SK-N-SH treated with all-trans-retinoic acid at 6 μM for 48 hours (cell line): Measurements from ENCODE around the gene RTBDN.

Experiments
- ATAC-seq: fragments of 200-7000 bp; cut with Tn5 transposase; 3 replicates; pipeline ENCODE4 v1.9.1; 2020; ENCODE audit warnings: mild to moderate bottlenecking, moderate library complexity
- BACH2 ChIP-seq: fragments of 250-450 bp; sonication (Bioruptor Pico); IDR thresholded peaks from 2 replicates; pipeline ENCODE4 v1.9.0; 2021; ENCODE audit warnings: mild to moderate bottlenecking, borderline replicate concordance
- ESRRG ChIP-seq: fragments of 250-450 bp; sonication (Bioruptor Pico); IDR thresholded peaks from 2 replicates; pipeline ENCODE4 v1.6.1; 2021; ENCODE audit warnings: mild to moderate bottlenecking
- GLIS3 ChIP-seq: fragments of 250-450 bp; sonication (Bioruptor Pico); IDR thresholded peaks from 2 replicates; pipeline ENCODE4 v1.5.0; 2020; ENCODE audit warnings: mild to moderate bottlenecking, moderate library complexity
- ISL1 ChIP-seq: fragments of 250-450 bp; sonication (Bioruptor Pico); IDR thresholded peaks from 2 replicates; pipeline ENCODE4 v2.1.2; 2022; ENCODE audit warnings: mild to moderate bottlenecking, moderate library complexity
- OSR1 ChIP-seq: fragments of 250-450 bp; sonication (Bioruptor Pico); IDR thresholded peaks from 2 replicates; pipeline ENCODE4 v1.8.0; 2022; ENCODE audit warnings: moderate library complexity, mild to moderate bottlenecking, inconsistent platforms
- PPARA ChIP-seq: fragments of 250-450 bp; sonication (Bioruptor Pico); IDR thresholded peaks from 2 replicates; pipeline ENCODE4 v1.5.0; 2020; ENCODE audit warnings: mild to moderate bottlenecking, borderline replicate concordance
- RARB ChIP-seq: fragments of 250-450 bp; sonication (Bioruptor Pico); IDR thresholded peaks from 2 replicates; pipeline ENCODE4 v1.8.0; 2021; ENCODE audit warnings: mild to moderate bottlenecking, moderate library complexity
- TCF4 ChIP-seq: fragments of 250-450 bp; sonication (Bioruptor Pico); IDR thresholded peaks from 2 replicates; pipeline ENCODE4 v1.8.0; 2021; ENCODE audit warnings: mild to moderate bottlenecking, moderate library complexity, borderline replicate concordance
- TOX ChIP-seq: fragments of 250-450 bp; sonication (Bioruptor Pico); IDR thresholded peaks from 2 replicates; pipeline ENCODE4 v1.8.0; 2021; ENCODE audit warnings: mild to moderate bottlenecking, moderate library complexity, borderline replicate concordance
- ZC3H10 ChIP-seq: fragments of 250-450 bp; sonication (Bioruptor Pico); IDR thresholded peaks from 2 replicates; pipeline ENCODE4 v1.5.1; 2021; ENCODE audit warnings: mild to moderate bottlenecking, moderate library complexity
- ZFP3 ChIP-seq: fragments of 250-450 bp; sonication (Bioruptor Pico); IDR thresholded peaks from 2 replicates; pipeline ENCODE4 v1.5.0; 2020; ENCODE audit warnings: mild to moderate bottlenecking, moderate library complexity
- ZFP30 ChIP-seq: fragments of 450-650 bp; formaldehyde crosslinking; IDR thresholded peaks from 2 replicates; pipeline ENCODE4 v1.5.0; 2022; ENCODE audit warnings: mild to moderate bottlenecking, moderate library complexity
- ZNF565 ChIP-seq: fragments of 450-650 bp; formaldehyde crosslinking; conservative IDR thresholded peaks from 2 replicates; pipeline ENCODE4 v1.5.0; 2020; ENCODE audit warnings: low read depth, mild to moderate bottlenecking, moderate library complexity
- ZNF70 ChIP-seq: fragments of 450-650 bp; formaldehyde crosslinking; IDR thresholded peaks from 2 replicates; pipeline ENCODE4 v1.5.0; 2020; ENCODE audit warnings: mild to moderate bottlenecking, moderate library complexity
- ZNF8 ChIP-seq: fragments of 450-650 bp; formaldehyde crosslinking; IDR thresholded peaks from 2 replicates; pipeline ENCODE4 v1.5.0; 2020; ENCODE audit warnings: mild to moderate bottlenecking, moderate library complexity
- TF ChIP-seq, protein P1 (sequence below): fragments of 250-450 bp; sonication (Bioruptor Pico); IDR thresholded peaks from 2 replicates; pipeline ENCODE4 v1.8.0; 2020; ENCODE audit warnings: mild to moderate bottlenecking, moderate library complexity, borderline replicate concordance
- TF ChIP-seq, protein P2 (sequence below): fragments of 250-450 bp; sonication (Bioruptor Pico); IDR thresholded peaks from 2 replicates; pipeline ENCODE4 v1.8.0; 2021; ENCODE audit warnings: low read depth, mild to moderate bottlenecking, moderate library complexity, borderline replicate concordance
- TF ChIP-seq, protein P3 (sequence below): fragments of 250-450 bp; sonication (Bioruptor Pico); IDR thresholded peaks from 2 replicates; pipeline ENCODE4 v1.5.0; 2020; ENCODE audit warnings: mild to moderate bottlenecking, moderate library complexity
- TF ChIP-seq, protein P4 (sequence below): fragments of 250-450 bp; sonication (Bioruptor Pico); IDR thresholded peaks from 2 replicates; pipeline ENCODE4 v1.5.1; 2020; ENCODE audit warnings: low read depth, mild to moderate bottlenecking, moderate library complexity
- TF ChIP-seq, protein P5 (sequence below): fragments of 250-450 bp; sonication (Bioruptor Pico); IDR thresholded peaks from 2 replicates; pipeline ENCODE4 v1.5.1; 2021; ENCODE audit warnings: mild to moderate bottlenecking, moderate library complexity

Gene RTBDN

DNA sequence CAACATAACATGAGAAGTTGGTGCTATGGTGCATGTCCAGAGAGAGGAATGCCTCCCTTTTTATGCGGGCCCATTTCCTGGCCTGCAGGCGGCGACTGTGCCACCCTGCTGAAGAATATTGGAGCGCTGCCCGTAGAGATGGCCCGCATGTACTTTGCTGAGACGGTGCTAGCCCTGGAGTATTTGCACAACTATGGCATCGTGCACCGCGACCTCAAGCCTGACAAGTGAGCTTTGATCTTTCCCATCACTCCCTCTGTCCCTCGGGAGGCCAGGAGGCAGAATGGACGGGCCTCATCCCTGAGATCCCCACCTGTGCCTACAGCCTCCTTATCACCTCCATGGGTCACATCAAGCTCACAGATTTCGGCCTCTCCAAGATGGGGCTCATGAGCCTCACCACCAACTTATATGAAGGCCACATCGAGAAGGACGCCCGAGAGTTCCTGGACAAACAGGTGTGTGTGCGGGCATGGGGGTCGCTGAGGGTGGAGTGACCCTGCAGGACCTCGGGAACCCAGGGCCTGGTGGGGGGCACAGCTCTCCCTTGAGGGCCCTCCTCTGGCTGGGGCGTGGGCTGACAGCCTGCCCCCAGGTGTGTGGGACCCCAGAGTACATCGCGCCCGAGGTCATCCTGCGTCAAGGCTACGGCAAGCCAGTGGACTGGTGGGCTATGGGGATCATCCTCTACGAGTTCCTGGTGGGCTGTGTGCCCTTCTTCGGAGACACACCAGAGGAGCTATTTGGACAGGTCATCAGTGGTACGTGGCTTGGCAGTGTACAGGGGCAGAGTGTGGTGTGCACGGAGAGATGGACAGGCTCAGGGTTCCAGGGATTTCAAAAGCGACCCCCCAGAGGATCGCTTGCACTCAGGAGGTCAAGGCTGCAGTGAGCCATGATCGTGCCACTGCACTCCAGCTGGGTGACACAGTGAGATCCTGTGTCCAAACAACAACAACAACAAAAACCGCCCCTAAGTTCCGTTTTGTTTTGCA lies 30.6 kb upstream of the RTBDN start:
- ATAC-seq, result no peak
- TF ChIP-seq ESRRG (CRISPR knock-in tag), result no peak
- TF ChIP-seq, protein P1, sequence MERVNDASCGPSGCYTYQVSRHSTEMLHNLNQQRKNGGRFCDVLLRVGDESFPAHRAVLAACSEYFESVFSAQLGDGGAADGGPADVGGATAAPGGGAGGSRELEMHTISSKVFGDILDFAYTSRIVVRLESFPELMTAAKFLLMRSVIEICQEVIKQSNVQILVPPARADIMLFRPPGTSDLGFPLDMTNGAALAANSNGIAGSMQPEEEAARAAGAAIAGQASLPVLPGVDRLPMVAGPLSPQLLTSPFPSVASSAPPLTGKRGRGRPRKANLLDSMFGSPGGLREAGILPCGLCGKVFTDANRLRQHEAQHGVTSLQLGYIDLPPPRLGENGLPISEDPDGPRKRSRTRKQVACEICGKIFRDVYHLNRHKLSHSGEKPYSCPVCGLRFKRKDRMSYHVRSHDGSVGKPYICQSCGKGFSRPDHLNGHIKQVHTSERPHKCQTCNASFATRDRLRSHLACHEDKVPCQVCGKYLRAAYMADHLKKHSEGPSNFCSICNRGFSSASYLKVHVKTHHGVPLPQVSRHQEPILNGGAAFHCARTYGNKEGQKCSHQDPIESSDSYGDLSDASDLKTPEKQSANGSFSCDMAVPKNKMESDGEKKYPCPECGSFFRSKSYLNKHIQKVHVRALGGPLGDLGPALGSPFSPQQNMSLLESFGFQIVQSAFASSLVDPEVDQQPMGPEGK (CRISPR knock-in tag), result no peak
- TF ChIP-seq RARB (CRISPR knock-in tag), result no peak
- TF ChIP-seq ISL1 (CRISPR knock-in tag), result no peak
- TF ChIP-seq, protein P2, sequence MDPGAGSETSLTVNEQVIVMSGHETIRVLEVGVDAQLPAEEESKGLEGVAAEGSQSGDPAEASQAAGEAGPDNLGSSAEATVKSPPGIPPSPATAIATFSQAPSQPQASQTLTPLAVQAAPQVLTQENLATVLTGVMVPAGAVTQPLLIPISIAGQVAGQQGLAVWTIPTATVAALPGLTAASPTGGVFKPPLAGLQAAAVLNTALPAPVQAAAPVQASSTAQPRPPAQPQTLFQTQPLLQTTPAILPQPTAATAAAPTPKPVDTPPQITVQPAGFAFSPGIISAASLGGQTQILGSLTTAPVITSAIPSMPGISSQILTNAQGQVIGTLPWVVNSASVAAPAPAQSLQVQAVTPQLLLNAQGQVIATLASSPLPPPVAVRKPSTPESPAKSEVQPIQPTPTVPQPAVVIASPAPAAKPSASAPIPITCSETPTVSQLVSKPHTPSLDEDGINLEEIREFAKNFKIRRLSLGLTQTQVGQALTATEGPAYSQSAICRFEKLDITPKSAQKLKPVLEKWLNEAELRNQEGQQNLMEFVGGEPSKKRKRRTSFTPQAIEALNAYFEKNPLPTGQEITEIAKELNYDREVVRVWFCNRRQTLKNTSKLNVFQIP, result no peak
- no peak for TF ChIP-seq ZNF565 (CRISPR knock-in tag)
- no peak for TF ChIP-seq ZFP3 (CRISPR knock-in tag)
- TF ChIP-seq ZFP30, result no peak
- TF ChIP-seq OSR1 (CRISPR knock-in tag), result no peak
- no peak for TF ChIP-seq ZNF8 (CRISPR knock-in tag)
- TF ChIP-seq ZC3H10 (CRISPR knock-in tag), result no peak
- TF ChIP-seq GLIS3 (CRISPR knock-in tag), result no peak
- TF ChIP-seq TCF4 (CRISPR knock-in tag), result no peak
- TF ChIP-seq ZNF70 (CRISPR knock-in tag), result no peak
- no peak for TF ChIP-seq BACH2 (CRISPR knock-in tag)
- TF ChIP-seq, protein P3, sequence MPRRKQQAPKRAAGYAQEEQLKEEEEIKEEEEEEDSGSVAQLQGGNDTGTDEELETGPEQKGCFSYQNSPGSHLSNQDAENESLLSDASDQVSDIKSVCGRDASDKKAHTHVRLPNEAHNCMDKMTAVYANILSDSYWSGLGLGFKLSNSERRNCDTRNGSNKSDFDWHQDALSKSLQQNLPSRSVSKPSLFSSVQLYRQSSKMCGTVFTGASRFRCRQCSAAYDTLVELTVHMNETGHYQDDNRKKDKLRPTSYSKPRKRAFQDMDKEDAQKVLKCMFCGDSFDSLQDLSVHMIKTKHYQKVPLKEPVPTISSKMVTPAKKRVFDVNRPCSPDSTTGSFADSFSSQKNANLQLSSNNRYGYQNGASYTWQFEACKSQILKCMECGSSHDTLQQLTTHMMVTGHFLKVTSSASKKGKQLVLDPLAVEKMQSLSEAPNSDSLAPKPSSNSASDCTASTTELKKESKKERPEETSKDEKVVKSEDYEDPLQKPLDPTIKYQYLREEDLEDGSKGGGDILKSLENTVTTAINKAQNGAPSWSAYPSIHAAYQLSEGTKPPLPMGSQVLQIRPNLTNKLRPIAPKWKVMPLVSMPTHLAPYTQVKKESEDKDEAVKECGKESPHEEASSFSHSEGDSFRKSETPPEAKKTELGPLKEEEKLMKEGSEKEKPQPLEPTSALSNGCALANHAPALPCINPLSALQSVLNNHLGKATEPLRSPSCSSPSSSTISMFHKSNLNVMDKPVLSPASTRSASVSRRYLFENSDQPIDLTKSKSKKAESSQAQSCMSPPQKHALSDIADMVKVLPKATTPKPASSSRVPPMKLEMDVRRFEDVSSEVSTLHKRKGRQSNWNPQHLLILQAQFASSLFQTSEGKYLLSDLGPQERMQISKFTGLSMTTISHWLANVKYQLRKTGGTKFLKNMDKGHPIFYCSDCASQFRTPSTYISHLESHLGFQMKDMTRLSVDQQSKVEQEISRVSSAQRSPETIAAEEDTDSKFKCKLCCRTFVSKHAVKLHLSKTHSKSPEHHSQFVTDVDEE (CRISPR knock-in tag), result no peak

DNA sequence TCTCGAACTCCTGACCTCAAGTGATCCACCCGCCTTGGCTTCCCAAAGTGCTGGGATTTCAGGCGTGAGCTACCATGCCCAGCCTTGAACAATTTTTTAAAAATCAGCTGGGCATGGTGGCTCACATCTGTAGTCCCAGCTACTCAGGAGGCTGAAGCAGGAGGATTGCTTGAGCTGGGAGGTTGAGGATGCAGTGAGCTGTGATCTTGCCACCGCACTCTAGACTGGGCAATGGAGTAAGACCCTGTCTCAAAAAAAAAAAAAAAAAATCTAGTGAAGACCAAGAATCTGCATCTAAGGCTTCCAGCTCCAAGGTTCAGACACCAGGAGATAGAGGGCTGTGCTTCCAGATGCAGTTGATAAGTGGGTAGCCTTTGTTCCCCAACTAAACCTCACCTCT lies 29.8 kb upstream of the RTBDN start:
- no peak for TF ChIP-seq TOX (CRISPR knock-in tag)
- no peak for TF ChIP-seq TCF4 (CRISPR knock-in tag)
- no peak for ATAC-seq

DNA sequence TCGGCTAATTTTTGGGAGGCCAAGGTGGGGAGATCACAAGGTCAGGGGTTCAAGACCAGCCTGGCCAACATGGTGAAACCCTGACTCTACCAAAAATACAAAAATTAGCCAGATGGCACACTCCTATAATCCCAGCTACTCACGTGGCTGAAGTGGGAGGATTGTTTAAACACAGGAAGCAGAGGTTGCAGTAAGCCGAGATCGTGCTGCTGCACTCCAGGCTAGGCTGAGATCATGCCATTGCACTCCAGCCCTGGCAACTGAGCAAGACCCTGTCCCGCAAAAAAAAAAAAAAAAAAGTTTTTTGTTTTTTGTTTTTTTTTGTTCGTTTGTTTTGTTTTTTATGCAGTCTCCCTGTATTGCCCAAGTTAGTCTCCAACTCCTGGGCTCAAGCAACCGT lies 25.2 kb upstream of the RTBDN start:
- no peak for ATAC-seq
- TF ChIP-seq, protein P4, sequence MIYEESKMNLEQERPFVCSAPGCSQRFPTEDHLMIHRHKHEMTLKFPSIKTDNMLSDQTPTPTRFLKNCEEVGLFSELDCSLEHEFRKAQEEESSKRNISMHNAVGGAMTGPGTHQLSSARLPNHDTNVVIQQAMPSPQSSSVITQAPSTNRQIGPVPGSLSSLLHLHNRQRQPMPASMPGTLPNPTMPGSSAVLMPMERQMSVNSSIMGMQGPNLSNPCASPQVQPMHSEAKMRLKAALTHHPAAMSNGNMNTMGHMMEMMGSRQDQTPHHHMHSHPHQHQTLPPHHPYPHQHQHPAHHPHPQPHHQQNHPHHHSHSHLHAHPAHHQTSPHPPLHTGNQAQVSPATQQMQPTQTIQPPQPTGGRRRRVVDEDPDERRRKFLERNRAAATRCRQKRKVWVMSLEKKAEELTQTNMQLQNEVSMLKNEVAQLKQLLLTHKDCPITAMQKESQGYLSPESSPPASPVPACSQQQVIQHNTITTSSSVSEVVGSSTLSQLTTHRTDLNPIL (CRISPR knock-in tag), result no peak
- TF ChIP-seq TOX (CRISPR knock-in tag) (no peak), ZFP3 (CRISPR knock-in tag) (no peak), ISL1 (CRISPR knock-in tag) (no peak), ZNF565 (CRISPR knock-in tag) (no peak), PPARA (CRISPR knock-in tag) (no peak), ZC3H10 (CRISPR knock-in tag) (no peak), TCF4 (CRISPR knock-in tag) (no peak)
- TF ChIP-seq, protein P3 (CRISPR knock-in tag), result no peak
- TF ChIP-seq, protein P2, result no peak
- TF ChIP-seq, protein P5, sequence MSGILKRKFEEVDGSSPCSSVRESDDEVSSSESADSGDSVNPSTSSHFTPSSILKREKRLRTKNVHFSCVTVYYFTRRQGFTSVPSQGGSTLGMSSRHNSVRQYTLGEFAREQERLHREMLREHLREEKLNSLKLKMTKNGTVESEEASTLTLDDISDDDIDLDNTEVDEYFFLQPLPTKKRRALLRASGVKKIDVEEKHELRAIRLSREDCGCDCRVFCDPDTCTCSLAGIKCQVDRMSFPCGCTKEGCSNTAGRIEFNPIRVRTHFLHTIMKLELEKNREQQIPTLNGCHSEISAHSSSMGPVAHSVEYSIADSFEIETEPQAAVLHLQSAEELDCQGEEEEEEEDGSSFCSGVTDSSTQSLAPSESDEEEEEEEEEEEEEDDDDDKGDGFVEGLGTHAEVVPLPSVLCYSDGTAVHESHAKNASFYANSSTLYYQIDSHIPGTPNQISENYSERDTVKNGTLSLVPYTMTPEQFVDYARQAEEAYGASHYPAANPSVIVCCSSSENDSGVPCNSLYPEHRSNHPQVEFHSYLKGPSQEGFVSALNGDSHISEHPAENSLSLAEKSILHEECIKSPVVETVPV, result no peak
